Activated naive CD8-positive, alpha-beta T cell treated with anti-CD3 and anti-CD28 coated beads, Interleukin-2, amount 50 U/mL, for 16 hours (primary cell): ENCODE results near the gene AAR2.

Source experiments
- DNase-seq: peaks from one replicate; pipeline ENCODE4 v3.0.0-alpha.2; 2020; ENCODE audit warnings: low read depth, low spot score

AAR2 gene

GRCh38 chr20:36218380-36219064, 17.8 kb upstream of the AAR2 start:
- DNase-seq, result no peak

GRCh38 chr20:36219671-36220220, 16.5 kb upstream of the AAR2 start:
- no peak for DNase-seq

- DNase-seq, result no peak
These were observed 10.6 kb upstream of the AAR2 start for GRCh38 chr20:36225666-36226065.

- no peak for DNase-seq
These were observed 7.5 kb upstream of the AAR2 start for GRCh38 chr20:36228770-36229169.

- no peak for DNase-seq
These were observed 6.3 kb upstream of the AAR2 start for GRCh38 chr20:36230019-36230418.

- no peak for DNase-seq
These were observed 4.9 kb upstream of the AAR2 start for GRCh38 chr20:36231331-36231730.

GRCh38 chr20:36234771-36235320, 1.4 kb upstream of the AAR2 start:
- DNase-seq, result no peak

- no peak for DNase-seq
These were observed 476 bp downstream of the AAR2 start for GRCh38 chr20:36236786-36237121.

GRCh38 chr20:36237477-36237876, 1.2 kb downstream of the AAR2 start:
- DNase-seq, result no peak

GRCh38 chr20:36238153-36238552, 1.9 kb downstream of the AAR2 start:
- DNase-seq, result no peak

GRCh38 chr20:36238760-36239159, 2.5 kb downstream of the AAR2 start:
- DNase-seq, result no peak

- no peak for DNase-seq
These were observed 3.8 kb downstream of the AAR2 start for GRCh38 chr20:36240076-36240475.

- DNase-seq, result no peak
These were observed 5.4 kb downstream of the AAR2 start for GRCh38 chr20:36241678-36242077.

- no peak for DNase-seq
These were observed 7.4 kb downstream of the AAR2 start for GRCh38 chr20:36243726-36244125.

GRCh38 chr20:36246401-36246800, 10.1 kb downstream of the AAR2 start:
- no peak for DNase-seq

- DNase-seq, result no peak
These were observed 12.6 kb downstream of the AAR2 start for GRCh38 chr20:36248836-36249235.

GRCh38 chr20:36249450-36249849, 13.2 kb downstream of the AAR2 start:
- DNase-seq, result no peak

GRCh38 chr20:36251426-36251825, 15.1 kb downstream of the AAR2 start:
- DNase-seq, result no peak

GRCh38 chr20:36252511-36252910, 16.2 kb downstream of the AAR2 start:
- DNase-seq, result no peak

GRCh38 chr20:36253036-36253435, 16.8 kb downstream of the AAR2 start:
- no peak for DNase-seq

GRCh38 chr20:36254076-36254475, 17.8 kb downstream of the AAR2 start:
- no peak for DNase-seq

GRCh38 chr20:36255445-36255844, 19.2 kb downstream of the AAR2 start:
- DNase-seq, result no peak

- DNase-seq, result no peak
These were observed 23.1 kb downstream of the AAR2 start for GRCh38 chr20:36259177-36260061.
